ENCODE results near the gene MAJIN. TPM values are rescaled to one million over a fixed set of nuclear protein-coding genes. Genes with fewer than 3 reads are reported as not detected.
A peak's percentile ranks its signal among the peaks of the same experiment; 100 is the strongest.

MAJIN gene
- total RNA-seq, 2 donors from 2014 or later, result 1.1 TPM; not detected in 1

DNA sequence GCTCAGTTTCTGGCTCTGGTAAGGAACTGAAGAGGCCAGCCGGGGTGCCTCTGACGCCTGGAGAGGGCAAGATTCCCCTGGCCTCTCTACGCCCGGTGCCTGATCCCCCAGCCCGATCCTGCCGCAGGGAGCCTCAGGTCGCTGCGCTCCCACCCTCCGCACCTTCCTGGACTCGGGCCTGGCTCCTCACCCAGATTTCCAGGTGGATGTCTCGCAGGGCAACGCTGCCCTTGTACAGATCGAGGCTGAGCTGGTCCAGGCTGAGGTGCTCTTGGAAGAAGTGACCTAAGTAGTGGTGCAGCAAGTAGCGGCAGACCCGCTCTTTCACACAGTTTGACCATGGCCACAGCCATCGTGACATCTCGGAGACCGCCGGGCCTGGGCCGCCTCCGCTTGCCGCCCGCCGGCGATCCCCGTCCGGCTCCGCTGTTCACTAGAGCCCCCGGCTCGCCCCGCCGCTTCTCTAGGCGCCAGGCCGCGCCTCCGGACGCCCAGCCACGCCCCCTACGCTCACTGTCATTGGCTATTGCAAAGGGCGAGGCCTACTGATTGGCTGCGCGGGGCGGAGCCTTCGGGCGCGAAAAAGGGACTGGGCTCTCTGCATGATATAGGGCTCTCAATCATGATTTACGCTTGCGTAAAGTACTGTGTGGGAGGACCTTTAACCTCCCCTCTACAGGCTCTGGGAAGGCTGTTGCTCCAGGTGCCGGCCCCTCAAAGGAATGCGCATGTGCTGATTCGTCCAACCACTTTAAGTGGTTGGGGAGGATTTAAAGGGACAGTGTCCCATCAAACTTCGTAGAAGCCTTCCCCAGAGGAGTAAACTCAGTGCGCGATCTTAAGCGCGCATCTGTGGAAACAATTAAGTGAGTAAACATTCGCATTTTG, 54.9 kb downstream of the MAJIN start, which contains the start of gene ATG2A:
Gene ATG2A, minus strand, starts transcription at position 435 of the 888 bp plus-strand sequence. Its CDS starts 74 bp downstream, at position 361.
- H3K4me1 Mint-ChIP-seq, result peaks cover 16% of the 10 kb centered on the region
- peak; percentile 97 for ATAC-seq (replicated peaks)

GRCh38 chr11:64916040-64916774, 55.7 kb downstream of the MAJIN start:
- Mint-ChIP-seq H3K9me3 (no peaks in the 10 kb centered on the region), H3K27ac (peak overlapping the region; percentile 97), H3K4me3 (peak overlapping the region; percentile 95), H3K27me3 (no peaks in the 10 kb centered on the region), H3K4me1 (peaks cover 16% of the 10 kb centered on the region), H3K36me3 (ENCODE audit: low read depth) (peaks cover 18% of the 10 kb centered on the region)
- no peak for ATAC-seq (replicated peaks)

More for the DNA sequence above, 54.9 kb downstream of the MAJIN start, which contains the start of gene ATG2A:
- Mint-ChIP-seq H3K4me3 (peak within 1 kb of the TSS; percentile 95), H3K36me3 (ENCODE audit: low read depth) (peaks cover 10% of the 10 kb centered on the region), H3K9me3 (no peaks in the 10 kb centered on the region), H3K27ac (peak within 1 kb of the TSS; percentile 97), H3K27me3 (no peaks in the 10 kb centered on the region)

- H3K9me3 Mint-ChIP-seq, result no peaks in the 10 kb centered on the region
- peaks cover 24% of the 10 kb centered on the region for H3K36me3 Mint-ChIP-seq (ENCODE audit: low read depth)
- H3K27ac Mint-ChIP-seq, result peak overlapping the region; percentile 97
- H3K4me3 Mint-ChIP-seq, result peak overlapping the region; percentile 95
- no peak for ATAC-seq (replicated peaks)
- no peaks in the 10 kb centered on the region for H3K27me3 Mint-ChIP-seq
- H3K4me1 Mint-ChIP-seq, result peaks cover 16% of the 10 kb centered on the region
Observed at GRCh38 chr11:64915376-64915887, 56.5 kb downstream of the MAJIN start.

GRCh38 chr11:64914123-64914522, 57.8 kb downstream of the MAJIN start:
- ATAC-seq (replicated peaks), result no peak
- no peak overlapping the region for H3K4me3 Mint-ChIP-seq
- no peaks in the 10 kb centered on the region for H3K27me3 Mint-ChIP-seq
- H3K27ac Mint-ChIP-seq, result no peak overlapping the region
- H3K4me1 Mint-ChIP-seq, result peaks cover 16% of the 10 kb centered on the region
- H3K36me3 Mint-ChIP-seq (ENCODE audit: low read depth), result peaks cover 30% of the 10 kb centered on the region
- H3K9me3 Mint-ChIP-seq, result no peaks in the 10 kb centered on the region

- Mint-ChIP-seq H3K36me3 (ENCODE audit: low read depth) (peaks cover 39% of the 10 kb centered on the region), H3K4me1 (peaks cover 16% of the 10 kb centered on the region), H3K27me3 (no peaks in the 10 kb centered on the region), H3K4me3 (no peak overlapping the region), H3K27ac (no peak overlapping the region), H3K9me3 (no peaks in the 10 kb centered on the region)
- no peak for ATAC-seq (replicated peaks)
Observed at GRCh38 chr11:64913171-64913727, 58.7 kb downstream of the MAJIN start.

- Mint-ChIP-seq H3K9me3 (no peaks in the 10 kb centered on the region), H3K4me3 (no peak overlapping the region), H3K4me1 (peaks cover 8% of the 10 kb centered on the region), H3K27ac (no peak overlapping the region), H3K36me3 (ENCODE audit: low read depth) (peaks cover 47% of the 10 kb centered on the region), H3K27me3 (no peaks in the 10 kb centered on the region)
- ATAC-seq (replicated peaks), result no peak
Observed at GRCh38 chr11:64911689-64912088, 60.2 kb downstream of the MAJIN start.

- Mint-ChIP-seq H3K4me1 (peaks cover 5% of the 10 kb centered on the region), H3K4me3 (no peak overlapping the region), H3K27me3 (no peaks in the 10 kb centered on the region), H3K36me3 (ENCODE audit: low read depth) (peaks cover 47% of the 10 kb centered on the region), H3K9me3 (no peaks in the 10 kb centered on the region), H3K27ac (no peak overlapping the region)
- ATAC-seq (replicated peaks), result no peak
Observed at GRCh38 chr11:64911142-64911541, 60.8 kb downstream of the MAJIN start.

DNA sequence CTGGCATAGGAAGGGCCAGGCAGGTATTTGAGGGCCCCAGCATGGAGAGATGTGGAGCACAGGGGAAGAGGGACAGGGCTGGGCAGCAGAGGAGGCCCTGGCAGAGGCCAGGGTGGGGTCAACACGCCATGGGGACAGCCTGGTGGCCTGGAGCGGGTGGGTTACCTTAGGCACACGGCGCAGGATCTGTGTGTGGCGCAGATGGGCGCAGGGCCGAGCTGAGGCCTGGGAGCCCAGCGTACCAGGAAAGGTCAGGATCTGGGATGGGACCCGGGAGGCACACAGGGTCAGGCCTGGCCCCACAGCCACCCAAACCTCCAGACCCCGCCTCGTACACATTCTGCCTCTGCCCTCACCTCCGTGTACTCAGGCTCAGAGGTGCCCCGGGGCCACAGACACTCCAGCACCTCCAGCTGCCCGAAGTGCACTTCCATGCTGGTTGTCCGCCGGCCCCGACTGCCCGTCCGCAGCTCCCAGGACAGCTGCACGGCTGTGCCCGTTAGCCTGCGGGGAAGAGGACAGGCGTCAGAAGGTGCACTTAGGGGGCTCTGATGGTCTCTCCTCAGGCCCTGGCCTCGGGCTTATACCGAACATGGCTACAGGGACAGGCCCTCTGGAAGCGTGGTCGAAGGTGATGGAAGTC, 61.3 kb downstream of the MAJIN start:
- no peaks in the 10 kb centered on the region for H3K9me3 Mint-ChIP-seq
- H3K36me3 Mint-ChIP-seq (ENCODE audit: low read depth), result peaks cover 52% of the 10 kb centered on the region
- H3K27me3 Mint-ChIP-seq, result no peaks in the 10 kb centered on the region
- H3K4me3 Mint-ChIP-seq, result no peak overlapping the region
- no peaks in the 10 kb centered on the region for H3K4me1 Mint-ChIP-seq
- H3K27ac Mint-ChIP-seq, result no peak overlapping the region
- no peak for ATAC-seq (replicated peaks)

GRCh38 chr11:64909653-64910343, 62.1 kb downstream of the MAJIN start:
- Mint-ChIP-seq H3K27me3 (no peaks in the 10 kb centered on the region), H3K27ac (no peak overlapping the region), H3K36me3 (ENCODE audit: low read depth) (peaks cover 59% of the 10 kb centered on the region), H3K4me1 (no peaks in the 10 kb centered on the region), H3K9me3 (no peaks in the 10 kb centered on the region), H3K4me3 (no peak overlapping the region)
- no peak for ATAC-seq (replicated peaks)

GRCh38 chr11:64908766-64909165, 63.1 kb downstream of the MAJIN start:
- no peak for ATAC-seq (replicated peaks)
- H3K4me1 Mint-ChIP-seq, result no peaks in the 10 kb centered on the region
- no peaks in the 10 kb centered on the region for H3K9me3 Mint-ChIP-seq
- H3K27me3 Mint-ChIP-seq, result no peaks in the 10 kb centered on the region
- H3K36me3 Mint-ChIP-seq (ENCODE audit: low read depth), result peaks cover 59% of the 10 kb centered on the region
- no peak overlapping the region for H3K4me3 Mint-ChIP-seq
- peak overlapping the region; percentile 46 for H3K27ac Mint-ChIP-seq

DNA sequence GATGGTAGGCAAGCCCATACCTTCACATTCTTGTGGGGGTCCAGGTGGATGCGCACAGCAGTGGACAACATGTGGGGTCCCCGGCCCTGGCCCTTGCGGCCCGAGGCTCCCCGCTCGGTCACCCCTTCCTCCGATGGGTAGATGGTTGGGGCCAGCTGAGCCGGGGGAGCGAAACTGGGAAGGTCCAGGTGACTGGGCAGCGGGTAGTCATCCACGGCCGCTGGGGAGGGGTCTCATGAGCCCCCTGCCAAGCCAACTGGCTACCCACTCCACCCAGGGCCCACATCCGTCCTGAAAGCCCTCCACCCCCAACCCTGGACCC, 65.6 kb downstream of the MAJIN start:
- peaks cover 3% of the 10 kb centered on the region for H3K4me1 Mint-ChIP-seq
- H3K36me3 Mint-ChIP-seq (ENCODE audit: low read depth), result peaks cover 49% of the 10 kb centered on the region
- no peak for ATAC-seq (replicated peaks)
- no peak overlapping the region for H3K4me3 Mint-ChIP-seq
- H3K27ac Mint-ChIP-seq, result no peak overlapping the region
- no peaks in the 10 kb centered on the region for H3K9me3 Mint-ChIP-seq
- no peaks in the 10 kb centered on the region for H3K27me3 Mint-ChIP-seq

DNA sequence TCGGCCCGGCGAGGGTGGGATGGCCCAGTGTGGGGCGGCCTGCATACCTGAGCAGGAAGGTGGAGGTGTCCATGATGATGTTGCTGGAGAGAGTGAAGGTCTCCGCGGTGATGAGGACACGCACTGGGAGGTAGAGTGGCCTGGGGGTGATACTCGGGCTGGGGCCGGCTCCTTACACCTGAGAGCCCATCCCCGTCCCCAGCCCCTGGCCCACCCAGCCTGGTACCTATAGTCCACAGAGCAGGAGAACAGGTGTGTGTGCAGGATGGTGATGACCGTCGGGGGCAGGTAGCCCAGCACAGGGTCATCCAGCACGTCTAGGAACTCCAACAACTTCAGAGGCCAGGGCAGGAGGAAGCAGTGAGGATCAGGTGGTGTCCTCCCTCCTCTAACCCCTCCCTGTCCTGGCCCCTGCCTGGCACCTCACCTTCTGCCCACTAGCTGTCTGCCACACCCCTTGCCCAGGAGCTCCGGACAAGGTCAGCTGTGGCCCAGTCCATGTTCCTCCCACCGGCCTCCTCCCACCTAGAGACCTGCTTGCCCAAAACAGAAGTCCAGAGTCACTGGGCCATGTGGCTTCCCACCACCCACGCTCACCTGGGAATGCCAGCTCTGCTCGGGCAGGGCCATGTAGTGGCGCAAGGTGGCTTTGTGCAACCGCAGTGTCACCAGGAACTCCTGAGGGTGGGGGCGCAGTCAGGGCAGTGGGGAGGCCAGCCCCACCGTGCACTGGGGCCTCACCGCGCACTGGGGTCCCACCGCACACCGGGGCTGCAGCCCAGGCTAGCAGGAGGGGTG, 66.2 kb downstream of the MAJIN start:
- ATAC-seq (replicated peaks), result peak; percentile 9
- Mint-ChIP-seq H3K9me3 (no peaks in the 10 kb centered on the region), H3K36me3 (ENCODE audit: low read depth) (peaks cover 46% of the 10 kb centered on the region), H3K27me3 (no peaks in the 10 kb centered on the region), H3K4me3 (no peak overlapping the region), H3K4me1 (peaks cover 4% of the 10 kb centered on the region), H3K27ac (no peak overlapping the region)

DNA sequence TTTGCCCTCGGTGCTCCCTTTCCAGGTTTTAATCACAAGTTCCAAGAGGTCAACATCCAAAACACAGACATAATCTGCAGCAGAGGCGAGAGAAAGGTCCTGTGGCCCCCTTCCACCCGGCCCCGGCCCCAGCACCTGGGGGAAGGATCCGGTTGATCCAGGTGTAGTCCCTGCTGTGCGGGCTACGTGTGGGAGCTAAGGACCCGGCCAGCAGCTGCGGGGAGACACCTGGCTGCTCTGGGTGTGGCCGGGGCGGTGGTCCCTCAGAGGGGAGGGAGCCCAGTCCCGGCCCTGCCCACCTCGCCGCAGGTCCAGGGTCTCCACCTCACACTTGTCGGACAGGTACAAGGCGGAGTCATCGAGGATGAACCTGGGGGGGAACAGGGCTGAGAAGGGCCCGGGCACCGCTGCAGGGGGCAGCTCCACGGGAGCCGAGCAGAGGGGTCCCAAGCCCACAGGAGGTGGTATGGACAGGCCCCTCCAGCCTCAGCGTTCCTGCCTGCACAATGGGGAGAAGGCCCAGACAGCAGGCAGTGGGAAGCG, 68.5 kb downstream of the MAJIN start:
- Mint-ChIP-seq H3K27ac (no peak overlapping the region), H3K36me3 (ENCODE audit: low read depth) (peaks cover 43% of the 10 kb centered on the region), H3K4me1 (peaks cover 9% of the 10 kb centered on the region), H3K4me3 (no peak overlapping the region), H3K27me3 (no peaks in the 10 kb centered on the region), H3K9me3 (no peaks in the 10 kb centered on the region)
- no peak for ATAC-seq (replicated peaks)

Data from activated T-helper 17 cell treated with anti-CD3 and anti-CD28 coated beads, Interleukin-2, amount 50 U/mL, for 72 hours (primary cell).